Upper lobe of right lung (tissue), 1 donor: Measurements from ENCODE around the gene SLC35F3. TPM values are rescaled to one million over a fixed set of nuclear protein-coding genes. Genes with fewer than 3 reads are reported as not detected.
"Not testable (repeated sequence)": the region's sequence is repeated elsewhere in the genome, so short reads cannot be mapped to it uniquely, and the experiment has no call there.

Experiments
- ATAC-seq: fragments of 200-7000 bp; cut with Tn5 transposase; one replicate; pipeline ENCODE4 v1.9.1; 2020; ENCODE audit warnings: mild to moderate bottlenecking, moderate library complexity
- DNase-seq: peaks from one replicate; pipeline ENCODE4 v3.0.0-alpha.2; 2020
- H3K27ac ChIP-seq: fragments of 200-600 bp; one replicate; pipeline ENCODE4 v1.8.0; 2022
- H3K27me3 ChIP-seq: fragments of 200-600 bp; one replicate; pipeline ENCODE4 v1.8.0; 2022; ENCODE audit warnings: mild to moderate bottlenecking
- H3K36me3 ChIP-seq: fragments of 200-600 bp; one replicate; pipeline ENCODE4 v1.8.0; 2022
- H3K4me1 ChIP-seq: fragments of 200-600 bp; one replicate; pipeline ENCODE4 v1.8.0; 2022
- H3K4me3 ChIP-seq: fragments of 200-600 bp; one replicate; pipeline ENCODE4 v1.8.0; 2022; ENCODE audit warnings: mild to moderate bottlenecking
- H3K9me3 ChIP-seq: fragments of 200-600 bp; one replicate; pipeline ENCODE4 v1.8.0; 2022
- CTCF ChIP-seq: fragments of 200-600 bp; IDR thresholded peaks from one replicate; pipeline ENCODE4 v1.8.0; 2022; ENCODE audit warnings: antibody characterized with exemption
- intact Hi-C: fragments of 100-400 bp; cut with DNase I; formaldehyde crosslinking; loops from one replicate; pipeline ENCODE4 v1.11.0; 2022
- total RNA-seq: library from RNA; stranded (reverse); fragmentation: NEBNext Ultra II Directional; extraction: Animal tissue kit (Norgen Biotek cat#: 25700); gene quantifications from one replicate; pipeline ENCODE4 v1.2.1, GENCODE V29; 2021
- donor health status: DM: no; HTN: yes; CAD: no; lungs with severe emphysema.

Gene SLC35F3
- total RNA-seq, 1 donor from 2014 or later = 0.29 TPM

- no peaks in the 10 kb centered on the region for H3K9me3 ChIP-seq
- no peaks in the 10 kb centered on the region for H3K36me3 ChIP-seq
- no peak for TF ChIP-seq CTCF
- intact Hi-C loops = no loop called here
- DNase-seq (no peak), ATAC-seq (no peak)
- H3K27ac ChIP-seq = no peak overlapping the region
- H3K4me3 ChIP-seq = no peak overlapping the region
- H3K27me3 ChIP-seq = peaks cover 8% of the 10 kb centered on the region
- no peaks in the 10 kb centered on the region for H3K4me1 ChIP-seq
Observed at GRCh38 chr1:234144901-234145300, 240.4 kb downstream of the SLC35F3 start.

GRCh38 chr1:234148350-234148749 is 243.9 kb downstream of the SLC35F3 start:
- ATAC-seq = no peak
- DNase-seq = no peak
- Histone ChIP-seq H3K27me3 (peaks cover 11% of the 10 kb centered on the region), H3K9me3 (no peaks in the 10 kb centered on the region), H3K4me3 (no peak overlapping the region), H3K4me1 (no peaks in the 10 kb centered on the region), H3K36me3 (no peaks in the 10 kb centered on the region), H3K27ac (no peak overlapping the region)
- TF ChIP-seq CTCF = no peak
- intact Hi-C loops = no loop called here

GRCh38 chr1:234148816-234149215 is 244.3 kb downstream of the SLC35F3 start:
- ATAC-seq (no peak), DNase-seq (no peak)
- intact Hi-C loops = no loop called here

GRCh38 chr1:234149217-234149616 is 244.7 kb downstream of the SLC35F3 start:
- Histone ChIP-seq H3K27me3 (peaks cover 5% of the 10 kb centered on the region), H3K9me3 (no peaks in the 10 kb centered on the region), H3K27ac (no peak overlapping the region), H3K4me3 (no peak overlapping the region), H3K36me3 (no peaks in the 10 kb centered on the region), H3K4me1 (no peaks in the 10 kb centered on the region)
- no peak for TF ChIP-seq CTCF
- ATAC-seq (no peak), DNase-seq (no peak)
- intact Hi-C loops = no loop called here

More at GRCh38 chr1:234148816-234149215, 244.3 kb downstream of the SLC35F3 start:
- H3K9me3 ChIP-seq = no peaks in the 10 kb centered on the region
- no peak overlapping the region for H3K4me3 ChIP-seq
- H3K36me3 ChIP-seq = no peaks in the 10 kb centered on the region
- H3K27ac ChIP-seq = no peak overlapping the region
- H3K27me3 ChIP-seq = peaks cover 6% of the 10 kb centered on the region
- no peak for TF ChIP-seq CTCF
- H3K4me1 ChIP-seq = no peaks in the 10 kb centered on the region

- Histone ChIP-seq H3K27me3 (peaks cover 5% of the 10 kb centered on the region), H3K4me3 (no peak overlapping the region), H3K27ac (no peak overlapping the region), H3K9me3 (no peaks in the 10 kb centered on the region), H3K36me3 (no peaks in the 10 kb centered on the region), H3K4me1 (no peaks in the 10 kb centered on the region)
- intact Hi-C loops = no loop called here
- TF ChIP-seq CTCF = no peak
- ATAC-seq (no peak), DNase-seq (no peak)
Observed at GRCh38 chr1:234150892-234151291, 246.4 kb downstream of the SLC35F3 start.

- H3K27me3 ChIP-seq, H3K27ac ChIP-seq, DNase-seq, H3K36me3 ChIP-seq, intact Hi-C loops, H3K4me1 ChIP-seq, H3K4me3 ChIP-seq, H3K9me3 ChIP-seq, ATAC-seq: not testable (repeated sequence)
Observed at GRCh38 chr1:234152344-234152743, 247.9 kb downstream of the SLC35F3 start.
